A549 (cell line): ENCODE results near the gene KIAA0825. TPM values are rescaled to one million over a fixed set of nuclear protein-coding genes. Genes with fewer than 3 reads are reported as not detected.

Experiments
- ATAC-seq, 2 experiments: fragments of 200-7000 bp in 1 of 2; fragments of >200 bp in 1 of 2; cut with Nextera tagmentation in 1 of 2; cut with Tn5 transposase in 1 of 2; 3 replicates each; pipeline versions ENCODE4 v1.8.0 to v1.9.1; 2018 to 2020; ENCODE audit warnings: mild to moderate bottlenecking in 1 of 2, moderate library complexity in 1 of 2
- CTCF ChIA-PET: fragments of 300-600 bp; sonication (Branson Sonifier 250); formaldehyde crosslinking; extraction: SDS; loops from one replicate; lab custom pipeline; 2021; ENCODE audit warnings: antibody characterized with exemption, inconsistent platforms; lab: Yijun Ruan, JAX
- POLR2A ChIA-PET: fragments of 350-600 bp; formaldehyde crosslinking; extraction: SDS; loops from one replicate; lab custom pipeline; 2021; ENCODE audit warnings: antibody characterized with exemption, inconsistent platforms; lab: Yijun Ruan, JAX
- DNase-seq, 2 experiments: peaks; one replicate each; pipeline versions ENCODE4 v3.0.0 to v3.0.0-alpha.2; 2011 to 2016; ENCODE audit warnings: low read depth in 1 of 2, low spot score in 1 of 2
- FAIRE-seq: peaks from 2 replicates; lab custom pipeline; 2011; peaks lifted over from hg19 to GRCh38; lab: Jason Lieb, UNC
- H3K27ac ChIP-seq, 2 experiments: fragments of >200 bp; sonication (Bioruptor Twin); formaldehyde crosslinking; 3 replicates each; pipeline ENCODE4 v1.5.1; 2016 to 2017
- H3K4me1 ChIP-seq: fragments of >200 bp; sonication (Bioruptor Twin); formaldehyde crosslinking; 3 replicates; pipeline ENCODE4 v1.6.1; 2016
- H3K4me2 ChIP-seq: fragments of >200 bp; sonication (Bioruptor Twin); formaldehyde crosslinking; 3 replicates; pipeline ENCODE4 v1.6.1; 2016
- H3K4me3 ChIP-seq: fragments of >200 bp; sonication (Bioruptor Twin); formaldehyde crosslinking; 3 replicates; pipeline ENCODE4 v1.5.1; 2016
- H3K9me3 ChIP-seq: fragments of >200 bp; sonication (Bioruptor Twin); formaldehyde crosslinking; 3 replicates; pipeline ENCODE4 v1.6.1; 2016
- CBX2 ChIP-seq: fragments of 200-600 bp; sonication (generic); IDR thresholded peaks from 2 replicates; pipeline ENCODE4 v1.6.1; 2016; ENCODE audit warnings: low read depth, mild to moderate bottlenecking, borderline replicate concordance
- CBX8 ChIP-seq: fragments of 200-600 bp; sonication (generic); IDR thresholded peaks from 2 replicates; pipeline ENCODE4 v1.6.1; 2016
- EHF ChIP-seq: fragments of 250-450 bp; sonication (Bioruptor Pico); IDR thresholded peaks from 2 replicates; pipeline ENCODE4 v1.5.0; 2020; ENCODE audit warnings: mild to moderate bottlenecking
- EHMT2 ChIP-seq: fragments of 200-600 bp; sonication (generic); IDR thresholded peaks from 2 replicates; pipeline ENCODE4 v1.6.1; 2016; ENCODE audit warnings: antibody characterized with exemption, low read depth, mild to moderate bottlenecking, moderate library complexity
- EP300 ChIP-seq, 2 experiments: fragments of >200 bp; sonication (Bioruptor Twin); formaldehyde crosslinking; IDR thresholded peaks; 2 replicates in 1 of 2; 3 replicates in 1 of 2; pipeline ENCODE4 v1.6.1; 2016 to 2017
- FOSB ChIP-seq: fragments of 250-450 bp; sonication (Bioruptor Pico); IDR thresholded peaks from 2 replicates; pipeline ENCODE4 v1.5.0; 2020; ENCODE audit warnings: mild to moderate bottlenecking, moderate library complexity
- GATA3 ChIP-seq: IDR thresholded peaks from 2 replicates; pipeline ENCODE4 v1.6.1; 2012; ENCODE audit warnings: borderline replicate concordance
- JUN ChIP-seq, 2 experiments: fragments of >200 bp; sonication (Bioruptor Twin); formaldehyde crosslinking; IDR thresholded peaks; 2 replicates in 1 of 2; 3 replicates in 1 of 2; pipeline ENCODE4 v1.6.1; 2016 to 2017
- JUNB ChIP-seq: fragments of >200 bp; sonication (Bioruptor Twin); formaldehyde crosslinking; IDR thresholded peaks from 2 replicates; pipeline ENCODE4 v1.6.1; 2016
- MAX ChIP-seq: IDR thresholded peaks from 2 replicates; pipeline ENCODE4 v1.6.1; 2012
- MAZ ChIP-seq: fragments of 150-350 bp; IDR thresholded peaks from 2 replicates; pipeline ENCODE4 v1.6.1; 2014; ENCODE audit warnings: antibody characterized with exemption, low read depth, low read length, borderline replicate concordance
- NR3C1 ChIP-seq: fragments of >200 bp; sonication (Bioruptor Twin); formaldehyde crosslinking; IDR thresholded peaks from 3 replicates; pipeline ENCODE4 v1.6.1; 2017
- POLR2AphosphoS2 ChIP-seq: conservative IDR thresholded peaks from 2 replicates; pipeline ENCODE4 v1.6.1; 2012; ENCODE audit warnings: low read length, improper control_type of control experiment, inconsistent platforms
- RAD21 ChIP-seq, 2 experiments: fragments of >200 bp in 1 of 2; sonication (Bioruptor Twin) in 1 of 2; formaldehyde crosslinking in 1 of 2; IDR thresholded peaks in 1 of 2; conservative IDR thresholded peaks in 1 of 2; 2 replicates in 1 of 2; 3 replicates in 1 of 2; pipeline ENCODE4 v1.6.1; 2012 to 2018; ENCODE audit warnings: inconsistent platforms in 1 of 2
- RCOR1 ChIP-seq: fragments of 150-350 bp; IDR thresholded peaks from 2 replicates; pipeline ENCODE4 v1.6.1; 2014; ENCODE audit warnings: antibody characterized with exemption, low read length, low read depth
- RFX5 ChIP-seq: fragments of 450-650 bp; IDR thresholded peaks from 2 replicates; pipeline ENCODE4 v1.7.1; 2014; ENCODE audit warnings: antibody characterized with exemption, mild to moderate bottlenecking, moderate library complexity
- SREBF2 ChIP-seq: fragments of 450-650 bp; IDR thresholded peaks from 2 replicates; pipeline ENCODE4 v1.6.1; 2014; ENCODE audit warnings: mild to moderate bottlenecking, moderate library complexity
- TP53 ChIP-seq: fragments of 250-450 bp; sonication (Bioruptor Pico); IDR thresholded peaks from 2 replicates; pipeline ENCODE4 v1.5.0; 2021; ENCODE audit warnings: mild to moderate bottlenecking, moderate library complexity
- ZFP36 ChIP-seq: fragments of 450-650 bp; IDR thresholded peaks from 2 replicates; pipeline ENCODE4 v1.6.1; 2014; ENCODE audit warnings: borderline replicate concordance; ENCODE audit not compliant: partially characterized antibody
- ZSCAN20 ChIP-seq: fragments of 250-450 bp; sonication (Bioruptor Pico); IDR thresholded peaks from 2 replicates; pipeline ENCODE4 v1.8.0; 2022; ENCODE audit warnings: mild to moderate bottlenecking, moderate library complexity
- WGBS: methylation state at CpG from one replicate; pipeline ENCODE4 v1.1.6; 2017; ENCODE audit errors: missing lambda C conversion rate; 5-methylcytosine and 5-hydroxymethylcytosine counted together
- polyA plus RNA-seq, 4 experiments: library from polyadenylated mRNA; depleted of rRNA in 3 of 4; stranded (reverse); fragments of >200 nt; fragmentation: RNase III in 1 of 4; extraction: RNeasy Plus Mini Kit Qiagen cat#74134 plus additional on column Dnase treatment in 1 of 4; gene quantifications; 2 replicates in 3 of 4; 3 replicates in 1 of 4; pipeline ENCODE4 v1.2.3, GENCODE V29; 2011 to 2017
- TF ChIP-seq, protein P1 (sequence below): fragments of 200-600 bp; sonication (generic); IDR thresholded peaks from 2 replicates; pipeline ENCODE4 v1.6.1; 2016; ENCODE audit warnings: antibody characterized with exemption, mild to moderate bottlenecking, moderate library complexity
- TF ChIP-seq, protein P2 (sequence below): fragments of 450-650 bp; IDR thresholded peaks from 2 replicates; pipeline ENCODE4 v1.6.1; 2014; ENCODE audit warnings: antibody characterized with exemption

KIAA0825 gene
- polyA plus RNA-seq, 2 of the 4 experiments (the other 2 are of a cell fraction), result 0.57 to 0.80 TPM

- TF ChIP-seq CBX2 (no peak), RCOR1 (no peak), MAZ (no peak)
Observed at GRCh38 chr5:94313188-94313587, 305.2 kb downstream of the KIAA0825 start (continued).

GRCh38 chr5:94312298-94312697, 306.1 kb downstream of the KIAA0825 start:
- Histone ChIP-seq H3K4me3 (no peak overlapping the region), H3K4me1 (no peaks in the 10 kb centered on the region), H3K27ac (no peak overlapping the region), H3K4me2 (no peak overlapping the region), H3K9me3 (no peaks in the 10 kb centered on the region)
- WGBS, result 73% methylated on average over 5 of the region's 5 CpGs
- DNase-seq (no peak), FAIRE-seq (no peak), ATAC-seq (no peak)
- POLR2A ChIA-PET, result no interaction called here
- CTCF ChIA-PET, result no interaction called here
- TF ChIP-seq JUNB (no peak), MAZ (no peak), JUN (IDR thresholded peaks at IDR 0.05) (no peak), EHMT2 (no peak), EHF (CRISPR knock-in tag) (no peak), EP300 (IDR thresholded peaks at IDR 0.05) (no peak), CBX8 (no peak), GATA3 (no peak), RCOR1 (no peak), CBX2 (no peak), MAX (no peak)
- TF ChIP-seq, protein P1, sequence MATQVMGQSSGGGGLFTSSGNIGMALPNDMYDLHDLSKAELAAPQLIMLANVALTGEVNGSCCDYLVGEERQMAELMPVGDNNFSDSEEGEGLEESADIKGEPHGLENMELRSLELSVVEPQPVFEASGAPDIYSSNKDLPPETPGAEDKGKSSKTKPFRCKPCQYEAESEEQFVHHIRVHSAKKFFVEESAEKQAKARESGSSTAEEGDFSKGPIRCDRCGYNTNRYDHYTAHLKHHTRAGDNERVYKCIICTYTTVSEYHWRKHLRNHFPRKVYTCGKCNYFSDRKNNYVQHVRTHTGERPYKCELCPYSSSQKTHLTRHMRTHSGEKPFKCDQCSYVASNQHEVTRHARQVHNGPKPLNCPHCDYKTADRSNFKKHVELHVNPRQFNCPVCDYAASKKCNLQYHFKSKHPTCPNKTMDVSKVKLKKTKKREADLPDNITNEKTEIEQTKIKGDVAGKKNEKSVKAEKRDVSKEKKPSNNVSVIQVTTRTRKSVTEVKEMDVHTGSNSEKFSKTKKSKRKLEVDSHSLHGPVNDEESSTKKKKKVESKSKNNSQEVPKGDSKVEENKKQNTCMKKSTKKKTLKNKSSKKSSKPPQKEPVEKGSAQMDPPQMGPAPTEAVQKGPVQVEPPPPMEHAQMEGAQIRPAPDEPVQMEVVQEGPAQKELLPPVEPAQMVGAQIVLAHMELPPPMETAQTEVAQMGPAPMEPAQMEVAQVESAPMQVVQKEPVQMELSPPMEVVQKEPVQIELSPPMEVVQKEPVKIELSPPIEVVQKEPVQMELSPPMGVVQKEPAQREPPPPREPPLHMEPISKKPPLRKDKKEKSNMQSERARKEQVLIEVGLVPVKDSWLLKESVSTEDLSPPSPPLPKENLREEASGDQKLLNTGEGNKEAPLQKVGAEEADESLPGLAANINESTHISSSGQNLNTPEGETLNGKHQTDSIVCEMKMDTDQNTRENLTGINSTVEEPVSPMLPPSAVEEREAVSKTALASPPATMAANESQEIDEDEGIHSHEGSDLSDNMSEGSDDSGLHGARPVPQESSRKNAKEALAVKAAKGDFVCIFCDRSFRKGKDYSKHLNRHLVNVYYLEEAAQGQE, result no peak

DNA sequence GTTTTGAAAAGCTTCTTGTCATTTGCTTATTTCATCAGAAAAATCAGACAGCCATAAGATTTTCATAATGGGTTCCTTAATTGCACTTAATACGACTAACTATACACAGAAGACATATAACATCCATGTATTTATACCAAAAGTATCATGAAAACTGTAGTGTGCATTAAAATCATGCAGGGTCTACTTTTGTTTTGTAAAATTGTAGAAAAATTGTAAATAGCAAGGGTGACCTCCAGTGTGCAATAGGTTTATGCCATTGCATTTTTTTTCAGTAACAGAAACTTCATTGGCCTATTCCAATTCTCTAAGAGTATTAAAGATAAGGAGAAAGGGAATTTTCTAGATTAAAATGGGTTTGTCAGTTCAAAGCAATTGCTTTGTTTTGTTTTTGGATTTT, 307.6 kb downstream of the KIAA0825 start:
- FAIRE-seq, result no peak
- Histone ChIP-seq H3K9me3 (no peaks in the 10 kb centered on the region), H3K27ac (no peak overlapping the region), H3K4me2 (no peak overlapping the region)
- 30% methylated on average over 1 of the region's 1 CpG for WGBS
- no peak for ATAC-seq
- DNase-seq, result no peak
- no peak for TF ChIP-seq TP53 (CRISPR knock-in tag)
- no peak for TF ChIP-seq FOSB (CRISPR knock-in tag)
- TF ChIP-seq, protein P1, result no peak
- TF ChIP-seq SREBF2, result no peak
- no peak for TF ChIP-seq MAX
- TF ChIP-seq NR3C1, result no peak
- no peak for TF ChIP-seq ZSCAN20 (CRISPR knock-in tag)
- TF ChIP-seq, protein P2, sequence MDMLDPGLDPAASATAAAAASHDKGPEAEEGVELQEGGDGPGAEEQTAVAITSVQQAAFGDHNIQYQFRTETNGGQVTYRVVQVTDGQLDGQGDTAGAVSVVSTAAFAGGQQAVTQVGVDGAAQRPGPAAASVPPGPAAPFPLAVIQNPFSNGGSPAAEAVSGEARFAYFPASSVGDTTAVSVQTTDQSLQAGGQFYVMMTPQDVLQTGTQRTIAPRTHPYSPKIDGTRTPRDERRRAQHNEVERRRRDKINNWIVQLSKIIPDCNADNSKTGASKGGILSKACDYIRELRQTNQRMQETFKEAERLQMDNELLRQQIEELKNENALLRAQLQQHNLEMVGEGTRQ, result no peak
- TF ChIP-seq RAD21 (conservative IDR thresholded peaks at IDR 0.05 in 1 of 2, IDR thresholded peaks at IDR 0.05 in 1 of 2), result no peak
- no peak for TF ChIP-seq MAZ
- no peak for TF ChIP-seq POLR2AphosphoS2
- no peak for TF ChIP-seq RFX5
- no peak for TF ChIP-seq ZFP36
- TF ChIP-seq, all 56 proteins: peak for 0
- no peak overlapping the region for H3K4me3 ChIP-seq
- ChIA-PET POLR2A (no interaction called here), CTCF (interaction anchor here (0.6 kb wide), 1 partner anchor 1366 kb away, joined by 3 read pairs; no protein-coding TSS in a partner anchor)
- H3K4me1 ChIP-seq, result no peaks in the 10 kb centered on the region
